GM23248 (cell line): ENCODE results near the gene TOR2A.

Experiments used
- EZH2 ChIP-seq: fragments of 200-600 bp; sonication (generic); IDR thresholded peaks from 2 replicates; pipeline ENCODE4 v1.6.1; 2018; ENCODE audit warnings: antibody characterized with exemption, mild to moderate bottlenecking; ENCODE audit not compliant: insufficient read depth, poor library complexity, severe bottlenecking
- EZH2phosphoT487 ChIP-seq: fragments of 200-600 bp; sonication (generic); IDR thresholded peaks from 2 replicates; pipeline ENCODE4 v1.6.1; 2018; ENCODE audit warnings: antibody characterized with exemption, moderate library complexity, mild to moderate bottlenecking, low read depth; ENCODE audit not compliant: insufficient read depth

DNA sequence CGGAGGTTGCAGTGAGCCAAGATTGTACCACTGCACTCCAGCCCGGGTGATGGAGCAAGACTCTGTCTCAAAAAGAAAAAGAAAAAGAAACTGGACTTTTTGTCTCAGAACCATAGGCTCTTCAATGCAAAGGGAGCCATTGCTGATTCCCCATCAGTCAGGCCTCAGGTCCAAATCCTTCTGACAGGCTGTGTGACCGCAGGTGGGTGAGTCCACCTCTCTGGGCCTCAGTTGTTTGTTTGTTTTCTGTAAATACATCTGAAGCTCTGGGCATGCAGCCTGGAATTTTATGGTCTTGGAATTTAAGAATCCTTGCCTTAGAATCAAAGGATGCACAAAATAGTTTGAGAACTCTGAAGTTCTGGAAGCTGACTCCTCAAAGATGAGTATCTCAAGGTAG is 21.1 kb upstream of the TOR2A start:
- TF ChIP-seq EZH2: no peak
- no peak for TF ChIP-seq EZH2phosphoT487
